Neuronal stem cell (in vitro differentiated cells): ENCODE data around the gene PTPRC.

Experiments
- DNase-seq: peaks from one replicate; pipeline ENCODE4 v3.0.0-alpha.2; 2013; ENCODE audit warnings: low spot score
- H2AFZ ChIP-seq: one replicate; pipeline ENCODE4 v1.6.1; 2013; ENCODE audit warnings: mild to moderate bottlenecking, low read length, inconsistent platforms
- H2AK5ac ChIP-seq: 2 replicates; pipeline ENCODE4 v1.6.1; 2013; ENCODE audit warnings: low read depth, mild to moderate bottlenecking, inconsistent platforms, low read length, moderate library complexity, mixed read lengths
- H2BK120ac ChIP-seq: 2 replicates; pipeline ENCODE4 v1.6.1; 2013; ENCODE audit warnings: low read depth, mild to moderate bottlenecking, inconsistent platforms, low read length, moderate library complexity, mixed read lengths
- H2BK12ac ChIP-seq: one replicate; pipeline ENCODE4 v1.6.1; 2013; ENCODE audit warnings: low read length, inconsistent platforms
- H2BK15ac ChIP-seq: 2 replicates; pipeline ENCODE4 v1.6.1; 2013; ENCODE audit warnings: mild to moderate bottlenecking, low read length, inconsistent platforms, mixed read lengths
- H2BK5ac ChIP-seq: one replicate; pipeline ENCODE4 v1.6.1; 2013; ENCODE audit warnings: inconsistent platforms, mild to moderate bottlenecking, low read length, moderate library complexity
- H3K14ac ChIP-seq: one replicate; pipeline ENCODE4 v1.6.1; 2013; ENCODE audit warnings: low read length, inconsistent platforms
- H3K18ac ChIP-seq: 2 replicates; pipeline ENCODE4 v1.6.1; 2013; ENCODE audit warnings: low read length, inconsistent platforms
- H3K23ac ChIP-seq: 2 replicates; pipeline ENCODE4 v1.6.1; 2013; ENCODE audit warnings: low read depth, mild to moderate bottlenecking, mixed read lengths, low read length, inconsistent platforms; ENCODE audit not compliant: poor library complexity
- H3K27ac ChIP-seq: replicated peaks from 3 replicates; pipeline ENCODE4 v1.5.1; 2013; ENCODE audit warnings: low read length, inconsistent platforms
- H3K27me3 ChIP-seq, 3 experiments: 2 replicates each; pipeline ENCODE4 v1.6.1; 2013; ENCODE audit warnings: low read length in 3 of 3, mild to moderate bottlenecking in 2 of 3, inconsistent platforms in 1 of 3, low read depth in 1 of 3, mixed read lengths in 1 of 3, moderate library complexity in 1 of 3; ENCODE audit not compliant: control insufficient read depth in 3 of 3, insufficient read depth in 3 of 3
- H3K36me3 ChIP-seq, 2 donors: replicated peaks in 1 of 2; 2 replicates each; pipeline ENCODE4 v1.6.1; 2013; ENCODE audit warnings: low read length in 2 of 2; ENCODE audit not compliant: control insufficient read depth in 2 of 2, insufficient read depth in 2 of 2
- H3K4ac ChIP-seq: 2 replicates; pipeline ENCODE4 v1.6.1; 2013; ENCODE audit warnings: inconsistent platforms, mild to moderate bottlenecking, low read length, moderate library complexity
- H3K4me1 ChIP-seq, 2 donors: 1 replicate in 1 of 2; 2 replicates in 1 of 2; pipeline ENCODE4 v1.6.1; 2013; ENCODE audit warnings: low read length in 2 of 2, low read depth in 1 of 2; ENCODE audit not compliant: control insufficient read depth in 2 of 2, insufficient read depth in 1 of 2
- H3K4me2 ChIP-seq: one replicate; pipeline ENCODE4 v1.6.1; 2013; ENCODE audit warnings: mild to moderate bottlenecking, low read length, inconsistent platforms; ENCODE audit not compliant: insufficient read depth, poor library complexity, severe bottlenecking
- H3K4me3 ChIP-seq, 2 donors: 2 replicates each; pipeline ENCODE4 v1.5.1; 2013; ENCODE audit warnings: low read length in 2 of 2, mild to moderate bottlenecking in 2 of 2, inconsistent platforms in 1 of 2, moderate library complexity in 1 of 2
- H3K79me1 ChIP-seq: one replicate; pipeline ENCODE4 v1.6.1; 2013; ENCODE audit warnings: low read depth, mild to moderate bottlenecking, inconsistent platforms, low read length, moderate library complexity
- H3K9ac ChIP-seq: one replicate; pipeline ENCODE4 v1.6.1; 2013; ENCODE audit warnings: mild to moderate bottlenecking, low read depth, low read length, inconsistent platforms; ENCODE audit not compliant: poor library complexity
- H3K9me3 ChIP-seq, 2 donors: replicated peaks in 1 of 2; 2 replicates each; pipeline versions ENCODE3 to v1.6.1; 2013; ENCODE audit warnings: low read length in 2 of 2, mild to moderate bottlenecking in 2 of 2, inconsistent platforms in 1 of 2, low read depth in 1 of 2, mixed read lengths in 1 of 2, moderate library complexity in 1 of 2; ENCODE audit not compliant: control insufficient read depth in 2 of 2, insufficient read depth in 1 of 2
- H4K8ac ChIP-seq: one replicate; pipeline ENCODE4 v1.6.1; 2013; ENCODE audit warnings: low read depth, mild to moderate bottlenecking, inconsistent platforms, low read length, moderate library complexity
- H4K91ac ChIP-seq: one replicate; pipeline ENCODE4 v1.6.1; 2013; ENCODE audit warnings: low read length, low read depth, mild to moderate bottlenecking, inconsistent platforms; ENCODE audit not compliant: poor library complexity
- WGBS, 2 donors: extraction: QIAGEN DNeasy Blood & Tissue Kit; methylation state at CpG; one replicate each; pipeline ENCODE4 v1.1.7; 2013; ENCODE audit warnings: missing lambda C conversion rate in 2 of 2, mixed read lengths in 1 of 2; ENCODE audit not compliant: insufficient read length in 2 of 2, insufficient replicate concordance in 1 of 2; ENCODE audit errors: extremely low coverage in 2 of 2; 5-methylcytosine and 5-hydroxymethylcytosine counted together

PTPRC gene

DNA sequence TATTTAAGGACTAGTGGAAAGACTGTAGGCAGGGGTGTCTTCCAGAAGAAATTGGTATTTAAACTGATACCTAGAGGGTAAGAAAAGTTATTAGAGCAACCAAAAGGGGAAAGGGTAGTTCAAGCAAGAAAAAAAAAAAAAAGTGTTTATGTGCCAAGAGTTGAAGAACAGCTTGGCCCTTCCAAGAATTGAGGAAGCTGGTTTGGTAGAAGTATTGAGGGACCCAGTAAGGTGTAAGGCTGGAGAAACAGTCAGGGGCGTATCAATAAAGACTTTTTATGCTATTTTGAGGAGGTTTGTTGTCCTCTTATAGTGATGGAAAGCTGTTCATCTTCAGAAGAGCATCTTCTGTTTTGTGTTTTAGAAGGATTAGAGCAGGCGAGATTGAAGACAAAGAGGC is 108.3 kb downstream of the PTPRC start:
- Histone ChIP-seq H3K23ac (no peak overlapping the region), H3K9me3 (no peaks in the 10 kb centered on the region), H4K91ac (no peak overlapping the region), H3K4ac (no peak overlapping the region), H3K14ac (no peak overlapping the region), H3K4me1 (no peaks in the 10 kb centered on the region), H3K27me3 (no peaks in the 10 kb centered on the region), H4K8ac (no peak overlapping the region), H2BK120ac (no peak overlapping the region), H3K4me2 (no peak overlapping the region), H2AK5ac (no peak overlapping the region), H2BK5ac (no peak overlapping the region), H3K18ac (no peak overlapping the region), H3K27ac (no peak overlapping the region), H3K36me3 (no peaks in the 10 kb centered on the region), H2AFZ (no peak overlapping the region), H3K79me1 (no peaks in the 10 kb centered on the region), H3K9ac (no peak overlapping the region), H3K4me3 (no peak overlapping the region), H2BK15ac (no peak overlapping the region), H2BK12ac (no peak overlapping the region)
- WGBS, 2 donors: no CpG with 5 or more reads among the region's 2 CpGs
- DNase-seq: no peak

DNA sequence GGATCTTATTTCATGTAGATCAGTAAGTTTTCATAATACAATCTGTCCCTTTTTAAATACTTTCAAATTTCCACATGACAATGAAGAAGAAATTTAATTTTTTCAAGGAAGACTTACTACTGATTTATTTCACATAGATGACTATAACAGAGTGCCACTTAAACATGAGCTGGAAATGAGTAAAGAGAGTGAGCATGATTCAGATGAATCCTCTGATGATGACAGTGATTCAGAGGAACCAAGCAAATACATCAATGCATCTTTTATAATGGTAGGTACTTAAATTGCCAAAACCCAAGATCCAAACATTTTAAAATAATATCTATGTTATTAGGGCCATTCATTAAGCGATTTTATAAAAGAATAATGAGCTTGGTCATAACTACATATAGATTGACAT is 110.4 kb downstream of the PTPRC start:
- Histone ChIP-seq H3K4ac (no peak overlapping the region), H3K27ac (no peak overlapping the region), H3K4me1 (no peaks in the 10 kb centered on the region), H3K4me2 (no peak overlapping the region), H3K18ac (no peak overlapping the region), H3K9me3 (no peaks in the 10 kb centered on the region), H2BK12ac (no peak overlapping the region), H3K27me3 (no peaks in the 10 kb centered on the region), H4K91ac (no peak overlapping the region), H3K23ac (no peak overlapping the region), H2AK5ac (no peak overlapping the region), H2BK15ac (no peak overlapping the region), H3K79me1 (no peaks in the 10 kb centered on the region), H2BK120ac (no peak overlapping the region), H3K9ac (no peak overlapping the region), H3K4me3 (no peak overlapping the region), H2BK5ac (no peak overlapping the region), H3K36me3 (no peaks in the 10 kb centered on the region), H4K8ac (no peak overlapping the region), H2AFZ (no peak overlapping the region), H3K14ac (no peak overlapping the region)
- no peak for DNase-seq
- no CpG with 5 or more reads among the region's 1 CpG for WGBS, 2 donors

DNA sequence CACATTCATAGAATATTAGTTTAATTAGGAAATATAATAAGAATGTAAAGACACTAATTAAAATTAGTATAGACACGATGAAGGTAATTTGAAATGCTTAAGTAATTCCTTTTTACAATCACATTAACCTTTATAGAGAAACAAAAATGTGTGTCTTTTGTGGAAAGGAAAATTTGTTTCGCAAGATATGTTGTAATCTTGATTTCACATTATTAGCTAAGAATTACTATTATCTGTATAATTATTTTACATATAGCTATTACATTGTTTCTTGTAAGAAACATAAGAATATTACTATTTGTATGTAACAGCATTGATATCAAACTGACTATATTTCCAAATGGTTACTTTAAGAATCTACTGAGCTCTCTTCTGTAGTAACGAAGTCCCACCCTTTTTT is 111.2 kb downstream of the PTPRC start:
- no CpG with 5 or more reads among the region's 3 CpGs for WGBS, 2 donors
- no peak overlapping the region for H3K18ac ChIP-seq

DNA sequence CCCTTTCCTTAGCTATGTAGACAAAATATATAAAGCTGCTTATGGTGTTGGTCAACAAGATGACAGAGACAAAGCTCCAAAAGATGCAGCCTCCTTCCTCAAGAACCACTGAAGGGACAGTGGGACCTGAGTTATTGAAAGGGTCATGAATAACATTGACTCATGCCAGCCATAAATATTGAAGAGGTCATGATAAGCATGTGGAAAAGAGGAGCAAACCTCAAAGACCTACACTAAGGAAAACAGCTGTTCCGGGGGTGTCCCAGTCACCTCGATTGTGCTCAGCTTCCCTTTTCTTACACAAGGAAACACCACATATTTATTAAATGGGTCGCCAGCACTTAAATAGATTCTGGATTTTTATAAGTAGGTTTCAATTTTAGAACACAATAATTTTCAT is 112.9 kb downstream of the PTPRC start:
- Histone ChIP-seq H2BK5ac (no peak overlapping the region), H3K14ac (no peak overlapping the region), H4K8ac (no peak overlapping the region), H3K4me2 (no peak overlapping the region), H3K4me3 (no peak overlapping the region), H3K4ac (no peak overlapping the region), H3K9me3 (no peaks in the 10 kb centered on the region), H4K91ac (no peak overlapping the region), H3K4me1 (no peaks in the 10 kb centered on the region), H3K27me3 (no peaks in the 10 kb centered on the region), H3K9ac (no peak overlapping the region), H2BK15ac (no peak overlapping the region), H3K23ac (no peak overlapping the region), H3K27ac (no peak overlapping the region), H2AFZ (no peak overlapping the region), H3K36me3 (no peaks in the 10 kb centered on the region), H3K79me1 (no peaks in the 10 kb centered on the region), H3K18ac (no peak overlapping the region), H2BK120ac (no peak overlapping the region), H2BK12ac (no peak overlapping the region), H2AK5ac (no peak overlapping the region)
- WGBS, 2 donors: no CpG with 5 or more reads among the region's 3 CpGs
- DNase-seq: no peak

More for the DNA sequence above, 111.2 kb downstream of the PTPRC start:
- Histone ChIP-seq H2BK12ac (no peak overlapping the region), H2AFZ (no peak overlapping the region), H3K4me3 (no peak overlapping the region), H4K91ac (no peak overlapping the region), H3K9me3 (no peaks in the 10 kb centered on the region), H3K14ac (no peak overlapping the region), H3K4ac (no peak overlapping the region), H4K8ac (no peak overlapping the region), H2BK5ac (no peak overlapping the region), H3K4me2 (no peak overlapping the region), H2AK5ac (no peak overlapping the region), H3K4me1 (no peaks in the 10 kb centered on the region), H3K9ac (no peak overlapping the region), H2BK15ac (no peak overlapping the region), H2BK120ac (no peak overlapping the region), H3K23ac (no peak overlapping the region), H3K79me1 (no peaks in the 10 kb centered on the region), H3K36me3 (no peaks in the 10 kb centered on the region), H3K27me3 (no peaks in the 10 kb centered on the region), H3K27ac (no peak overlapping the region)
- DNase-seq: no peak
